WI38 (cell line): ENCODE measurements around the gene ERCC2.

Experiments used
- H3K4me3 ChIP-seq: 2 replicates; pipeline ENCODE4 v1.5.1; 2011; ENCODE audit warnings: low read depth, mild to moderate bottlenecking, control low read depth, low read length
- CTCF ChIP-seq: IDR thresholded peaks from 2 replicates; pipeline ENCODE4 v1.5.1; 2012; ENCODE audit warnings: low read depth, mild to moderate bottlenecking, control low read depth, low read length

The ERCC2 gene

GRCh38 chr19:45306040-45306439 lies 64.3 kb downstream of the ERCC2 start:
- no peak overlapping the region for H3K4me3 ChIP-seq
- no peak for TF ChIP-seq CTCF

- H3K4me3 ChIP-seq, result no peak overlapping the region
- TF ChIP-seq CTCF, result no peak
Measured at GRCh38 chr19:45305421-45305820, 65.0 kb downstream of the ERCC2 start.

GRCh38 chr19:45305007-45305406 lies 65.4 kb downstream of the ERCC2 start:
- H3K4me3 ChIP-seq, result no peak overlapping the region
- no peak for TF ChIP-seq CTCF

- no peak overlapping the region for H3K4me3 ChIP-seq
- TF ChIP-seq CTCF, result no peak
Measured at GRCh38 chr19:45304141-45304926, 66.0 kb downstream of the ERCC2 start.

GRCh38 chr19:45303269-45304060 lies 66.9 kb downstream of the ERCC2 start:
- H3K4me3 ChIP-seq, result no peak overlapping the region
- TF ChIP-seq CTCF, result no peak

- H3K4me3 ChIP-seq, result no peak overlapping the region
- no peak for TF ChIP-seq CTCF
Measured at GRCh38 chr19:45302416-45302815, 68.0 kb downstream of the ERCC2 start.
